Thyroid gland (tissue), 4 donors: Measurements from ENCODE around the gene CUL9.

Source experiments
- CTCF ChIP-seq, 6 experiments: fragments of 200-600 bp in 3 of 6; fragments of 450-650 bp in 3 of 6; sonication (generic) in 3 of 6; IDR thresholded peaks; one replicate each; pipeline ENCODE4 v1.5.1; 2016 to 2019; ENCODE audit warnings: antibody characterized with exemption in 6 of 6, mild to moderate bottlenecking in 2 of 6, inconsistent platforms in 1 of 6, moderate library complexity in 1 of 6
- POLR2A ChIP-seq, 2 donors: fragments of 450-650 bp; IDR thresholded peaks; one replicate each; pipeline ENCODE4 v1.6.1; 2017; ENCODE audit warnings: antibody characterized with exemption in 2 of 2, mild to moderate bottlenecking in 2 of 2, moderate library complexity in 1 of 2

- TF ChIP-seq CTCF (IDR thresholded peaks at IDR 0.05), result no peak
- TF ChIP-seq POLR2A (IDR thresholded peaks at IDR 0.05), result no peak
These were observed 14.3 kb downstream of the CUL9 start for GRCh38 chr6:43196337-43196736.
